ENCODE results near the gene SPN.

- TF ChIP-seq REPIN1 (tag by site-specific recombination; IDR thresholded peaks at IDR 0.05; ENCODE audit: low read depth) (no peak), ZNF335 (tag by site-specific recombination; conservative IDR thresholded peaks at IDR 0.05) (no peak), ZNF133 (tag by site-specific recombination; IDR thresholded peaks at IDR 0.05) (no peak), CTCF (tag by site-specific recombination; IDR thresholded peaks at IDR 0.05) (no peak), SETDB1 (IDR thresholded peaks at IDR 0.05; ENCODE audit: insufficient read length, low read length) (no peak), ZNF677 (tag by site-specific recombination; IDR thresholded peaks at IDR 0.05) (no peak), ZNF302 (tag by site-specific recombination; IDR thresholded peaks at IDR 0.05; ENCODE audit: low read depth) (no peak), BCL6B (tag by site-specific recombination; IDR thresholded peaks at IDR 0.05) (no peak), ZNF768 (tag by site-specific recombination; IDR thresholded peaks at IDR 0.05) (no peak), TCF7L2 (IDR thresholded peaks at IDR 0.05; ENCODE audit: borderline replicate concordance, low read depth, low read length) (no peak), PRDM4 (tag by site-specific recombination; IDR thresholded peaks at IDR 0.05) (no peak)
Observed at GRCh38 chr16:29719063-29719462, 56.0 kb downstream of the SPN start.
